OCI-LY1 (cell line): ENCODE measurements around the gene GTPBP10.

Experiments
- CTCF ChIP-seq: fragments of 200-600 bp; sonication (generic), shearing (Covaris generic); IDR thresholded peaks from 2 replicates; pipeline ENCODE4 v1.5.1; 2017; ENCODE audit warnings: mild to moderate bottlenecking, antibody characterized with exemption, low read length, moderate library complexity, mixed read lengths
- EZH2 ChIP-seq: fragments of 200-600 bp; sonication (generic), shearing (Covaris generic); IDR thresholded peaks from 2 replicates; pipeline ENCODE4 v1.8.0; 2017; ENCODE audit warnings: borderline replicate concordance, mixed run types, mild to moderate bottlenecking, antibody characterized with exemption, low read length, moderate library complexity, mixed read lengths

GRCh38 chr7:90425376-90425775 lies 78.9 kb downstream of the GTPBP10 start:
- TF ChIP-seq EZH2 (no peak), CTCF (no peak)
